ENCODE measurements around the gene ADORA1. TPM values are rescaled to one million over a fixed set of nuclear protein-coding genes. Genes with fewer than 3 reads are reported as not detected.

ADORA1 gene
- total RNA-seq, 1 donor from 2014 or later = not detected

DNA sequence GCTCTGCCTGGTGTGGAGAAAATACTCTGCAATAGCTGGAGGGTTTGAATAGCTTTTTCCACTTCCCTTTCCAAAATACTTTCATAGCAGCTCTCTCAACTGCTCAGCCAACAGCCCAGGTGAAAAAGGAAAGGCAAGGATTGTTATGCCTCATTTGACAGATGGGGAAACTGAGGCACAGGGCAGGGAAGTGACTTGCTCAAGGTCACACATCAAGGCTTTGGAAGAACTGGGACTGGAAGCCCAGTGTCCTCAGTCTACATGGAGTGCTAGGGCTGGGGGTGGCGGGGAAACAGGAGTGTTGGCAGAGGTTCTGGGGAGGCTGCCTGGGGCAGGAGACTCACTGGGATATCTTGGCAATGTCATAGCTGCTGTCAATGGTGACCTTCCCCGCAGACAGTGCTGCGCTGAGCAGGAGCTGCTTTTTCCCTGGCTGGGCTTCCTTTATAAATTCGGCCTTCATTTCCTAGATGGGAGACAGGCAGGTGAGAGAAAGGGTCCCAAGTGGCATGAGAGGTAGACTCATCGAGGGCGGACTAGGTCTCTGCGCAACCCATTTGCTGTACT lies 54.9 kb downstream of the ADORA1 start:
- no peak for DNase-seq (ENCODE audit: low spot score)
- Mint-ChIP-seq H3K9me3 (no peaks in the 10 kb centered on the region), H3K4me1 (ENCODE audit: low read depth) (no peaks in the 10 kb centered on the region), H3K4me3 (ENCODE audit: low read depth) (no peak overlapping the region), H3K27me3 (ENCODE audit: low read depth) (peaks cover 6% of the 10 kb centered on the region), H3K36me3 (ENCODE audit: low read depth) (no peaks in the 10 kb centered on the region), H3K27ac (no peak overlapping the region)
- intact Hi-C loops (cut with micrococcal nuclease) = no loop called here

DNA sequence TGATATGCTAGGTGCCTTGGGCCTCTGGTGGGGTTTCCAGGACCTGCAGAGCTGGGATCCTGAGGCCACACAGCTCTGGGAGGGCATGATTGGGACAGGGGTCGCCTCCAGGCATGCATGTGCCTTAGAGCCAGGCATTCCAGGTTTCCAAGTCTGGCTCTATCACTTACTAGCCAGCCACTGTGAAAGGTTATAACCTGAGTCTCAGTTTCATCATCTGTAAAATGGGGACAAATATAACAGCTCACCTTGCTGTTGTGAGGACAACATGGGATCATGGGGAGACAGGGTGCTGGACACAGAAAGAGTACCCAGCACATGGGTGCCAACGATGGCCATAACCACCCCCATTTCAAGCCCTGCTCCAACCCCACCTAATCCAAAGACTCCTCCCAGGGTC lies 56.3 kb downstream of the ADORA1 start:
- no peak for DNase-seq (ENCODE audit: low spot score)
- H3K27me3 Mint-ChIP-seq (ENCODE audit: low read depth) = peaks cover 13% of the 10 kb centered on the region
- no peak overlapping the region for H3K4me3 Mint-ChIP-seq (ENCODE audit: low read depth)
- no peaks in the 10 kb centered on the region for H3K36me3 Mint-ChIP-seq (ENCODE audit: low read depth)
- no peak overlapping the region for H3K27ac Mint-ChIP-seq
- no peaks in the 10 kb centered on the region for H3K4me1 Mint-ChIP-seq (ENCODE audit: low read depth)
- intact Hi-C loops (cut with micrococcal nuclease) = no loop called here
- H3K9me3 Mint-ChIP-seq = no peaks in the 10 kb centered on the region

DNA sequence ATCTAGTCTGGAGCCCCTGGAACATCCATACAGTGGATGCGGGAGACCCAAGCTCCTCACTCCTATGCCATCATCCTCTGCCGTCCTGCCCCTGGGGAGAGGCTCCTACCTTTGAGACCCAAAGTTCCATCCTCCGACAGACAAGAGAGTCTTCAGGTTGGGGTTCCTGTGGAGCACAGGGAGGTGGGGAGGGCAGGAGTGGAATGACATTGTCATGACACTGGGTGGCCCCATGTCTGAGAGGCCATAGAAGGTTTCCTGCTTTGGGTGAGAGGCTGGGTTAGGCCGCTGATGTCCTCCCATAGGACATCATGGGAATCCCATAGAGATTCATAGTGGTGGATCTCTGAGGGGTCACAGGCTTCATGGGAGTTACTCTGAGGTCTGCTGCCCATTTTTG lies 56.9 kb downstream of the ADORA1 start:
- H3K4me1 Mint-ChIP-seq (ENCODE audit: low read depth) = no peaks in the 10 kb centered on the region
- no peaks in the 10 kb centered on the region for H3K36me3 Mint-ChIP-seq (ENCODE audit: low read depth)
- intact Hi-C loops (cut with micrococcal nuclease) = no loop called here
- H3K27me3 Mint-ChIP-seq (ENCODE audit: low read depth) = peaks cover 14% of the 10 kb centered on the region
- DNase-seq (ENCODE audit: low spot score) = no peak
- H3K4me3 Mint-ChIP-seq (ENCODE audit: low read depth) = no peak overlapping the region
- H3K27ac Mint-ChIP-seq = no peak overlapping the region
- H3K9me3 Mint-ChIP-seq = no peaks in the 10 kb centered on the region

DNA sequence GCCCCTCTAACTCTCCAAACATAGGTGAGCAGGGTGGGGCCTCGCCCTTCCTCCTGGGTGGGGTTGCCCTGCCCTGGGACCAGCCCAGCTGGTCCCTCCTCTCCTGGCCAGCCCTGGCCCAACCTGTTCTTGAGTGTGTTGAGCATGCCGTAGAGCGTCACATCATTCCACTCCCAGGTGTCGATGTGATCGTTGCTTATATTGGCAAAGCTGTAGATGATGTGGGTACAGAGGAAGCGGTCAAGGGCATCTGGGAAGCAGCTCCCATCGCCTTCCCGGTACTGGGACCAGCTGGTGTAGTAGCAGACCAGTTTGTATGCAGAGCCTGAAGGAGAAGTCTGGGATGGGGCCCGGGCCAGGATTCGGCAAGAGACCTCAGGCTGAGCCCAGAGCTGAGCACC lies 57.5 kb downstream of the ADORA1 start:
- Mint-ChIP-seq H3K36me3 (ENCODE audit: low read depth) (no peaks in the 10 kb centered on the region), H3K27ac (no peak overlapping the region), H3K27me3 (ENCODE audit: low read depth) (peaks cover 17% of the 10 kb centered on the region), H3K4me3 (ENCODE audit: low read depth) (no peak overlapping the region), H3K4me1 (ENCODE audit: low read depth) (no peaks in the 10 kb centered on the region), H3K9me3 (no peaks in the 10 kb centered on the region)
- DNase-seq (ENCODE audit: low spot score) = no peak
- intact Hi-C loops (cut with micrococcal nuclease) = no loop called here

DNA sequence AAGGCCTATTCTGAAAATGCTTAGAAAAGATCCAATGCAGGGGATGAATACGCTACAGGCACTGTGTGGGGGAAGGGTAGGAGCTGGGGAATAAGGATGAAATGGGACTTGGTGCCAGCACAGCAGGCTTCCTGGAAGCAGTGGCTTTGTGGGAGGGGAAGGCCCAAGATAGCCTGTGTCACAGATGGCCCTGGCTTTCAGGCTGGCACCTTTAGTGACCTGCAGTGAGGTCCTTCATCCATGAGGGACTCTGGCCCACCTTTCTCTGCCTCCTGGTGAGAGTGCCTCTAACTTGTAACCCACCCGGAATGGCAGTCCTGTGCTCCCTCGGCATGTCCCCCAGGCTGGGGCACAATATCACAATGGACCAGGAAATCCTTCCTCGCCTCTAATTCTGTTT lies 58.1 kb downstream of the ADORA1 start:
- intact Hi-C loops (cut with micrococcal nuclease) = no loop called here
- Mint-ChIP-seq H3K4me1 (ENCODE audit: low read depth) (no peaks in the 10 kb centered on the region), H3K27ac (no peak overlapping the region), H3K9me3 (no peaks in the 10 kb centered on the region), H3K27me3 (ENCODE audit: low read depth) (peaks cover 19% of the 10 kb centered on the region), H3K36me3 (ENCODE audit: low read depth) (no peaks in the 10 kb centered on the region), H3K4me3 (ENCODE audit: low read depth) (no peak overlapping the region)
- DNase-seq (ENCODE audit: low spot score) = no peak

DNA sequence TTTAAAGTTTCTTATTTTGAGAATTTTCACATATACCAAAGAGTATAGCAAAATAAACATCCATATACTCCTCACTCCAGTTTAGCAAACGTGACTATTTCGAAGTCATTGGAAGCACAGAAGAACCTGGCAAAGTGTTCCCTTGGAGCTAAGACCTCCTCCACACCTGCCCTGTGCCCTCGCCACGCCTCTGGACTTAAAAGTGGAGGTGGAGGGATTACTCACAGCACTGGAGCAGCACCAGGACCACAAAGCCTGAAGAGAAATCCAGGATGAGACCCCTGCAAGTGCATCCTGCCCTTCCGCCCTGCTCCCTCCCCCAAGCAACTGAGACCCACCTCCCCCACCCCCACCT lies 58.5 kb downstream of the ADORA1 start:
- H3K27ac Mint-ChIP-seq = no peak overlapping the region
- H3K4me3 Mint-ChIP-seq (ENCODE audit: low read depth) = no peak overlapping the region
- H3K27me3 Mint-ChIP-seq (ENCODE audit: low read depth) = peaks cover 19% of the 10 kb centered on the region
- no peak for DNase-seq (ENCODE audit: low spot score)
- no peaks in the 10 kb centered on the region for H3K36me3 Mint-ChIP-seq (ENCODE audit: low read depth)
- intact Hi-C loops (cut with micrococcal nuclease) = no loop called here
- H3K9me3 Mint-ChIP-seq = no peaks in the 10 kb centered on the region
- no peaks in the 10 kb centered on the region for H3K4me1 Mint-ChIP-seq (ENCODE audit: low read depth)

DNA sequence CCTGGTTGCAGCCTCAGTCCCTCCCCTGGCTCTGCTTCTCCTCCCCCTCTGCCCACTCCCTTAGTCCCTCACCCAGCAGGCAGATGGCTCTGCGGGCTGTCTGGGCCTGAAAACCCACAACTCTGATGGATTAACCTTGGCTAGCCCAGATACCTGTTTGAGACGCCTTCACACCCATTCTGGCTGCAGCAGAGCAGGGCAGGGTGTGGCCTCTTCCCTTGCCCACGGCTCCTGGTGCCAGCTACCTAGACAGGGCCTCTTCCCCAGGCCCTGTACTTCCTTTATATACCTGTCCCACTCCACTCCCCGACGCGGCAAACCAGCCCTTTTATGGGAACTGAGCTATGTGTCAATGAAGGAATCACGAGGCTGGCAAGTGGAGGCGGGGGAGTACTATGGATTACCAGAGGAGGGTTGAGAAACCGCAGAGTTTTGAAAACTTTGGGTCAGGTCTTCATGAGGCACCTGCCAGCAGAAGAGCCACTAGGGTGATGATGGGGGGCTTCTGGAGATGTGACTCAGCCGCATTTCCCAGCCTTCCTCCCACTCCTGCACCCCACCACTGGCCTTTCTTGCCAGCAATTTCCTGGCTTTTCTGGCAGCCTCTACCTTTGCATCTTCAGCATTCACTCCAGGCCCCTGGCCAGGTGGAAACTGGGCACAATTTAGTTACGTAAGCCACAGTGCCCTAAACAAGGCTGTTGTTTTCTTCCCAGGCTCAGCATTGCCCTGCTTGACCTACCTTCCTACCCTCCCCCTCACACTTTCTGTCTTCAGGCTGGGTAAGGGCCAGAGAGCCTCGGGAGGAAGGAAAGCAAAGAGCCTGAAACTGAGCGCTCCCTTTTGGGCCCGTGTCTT lies 59.1 kb downstream of the ADORA1 start, which contains the start of gene CHI3L1:
Gene CHI3L1, minus strand, starts transcription at position 259 of the 858 bp plus-strand sequence. Its CDS starts 81 bp downstream, at position 178.
- no peaks in the 10 kb centered on the region for H3K9me3 Mint-ChIP-seq
- H3K4me1 Mint-ChIP-seq (ENCODE audit: low read depth) = no peaks in the 10 kb centered on the region
- no peak for DNase-seq (ENCODE audit: low spot score)
- intact Hi-C loops (cut with micrococcal nuclease) = no loop called here
- H3K4me3 Mint-ChIP-seq (ENCODE audit: low read depth) = no peak within 1 kb of the TSS
- H3K27ac Mint-ChIP-seq = no peak within 1 kb of the TSS
- H3K36me3 Mint-ChIP-seq (ENCODE audit: low read depth) = no peaks in the 10 kb centered on the region
- H3K27me3 Mint-ChIP-seq (ENCODE audit: low read depth) = peaks cover 22% of the 10 kb centered on the region

DNA sequence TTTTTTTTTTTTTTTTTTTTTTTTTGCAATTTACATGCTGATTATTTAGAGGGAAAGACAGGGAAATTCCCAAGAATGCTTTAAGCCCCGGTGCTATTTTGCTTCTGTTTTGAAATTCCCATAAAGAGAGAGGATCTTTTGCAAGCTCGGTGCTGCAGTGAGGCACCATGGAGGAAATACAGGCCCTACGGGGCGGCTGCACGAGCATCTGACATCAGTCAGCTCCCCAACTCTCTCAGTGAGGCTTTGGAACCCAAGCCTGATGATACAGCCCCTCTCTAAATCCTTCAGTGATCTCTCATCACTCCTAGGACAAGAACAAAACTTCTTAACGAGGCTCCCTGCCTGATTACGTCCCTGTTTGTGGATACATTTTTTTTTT lies 59.8 kb downstream of the ADORA1 start:
- no peak overlapping the region for H3K27ac Mint-ChIP-seq
- H3K27me3 Mint-ChIP-seq (ENCODE audit: low read depth) = peaks cover 22% of the 10 kb centered on the region
- H3K9me3 Mint-ChIP-seq = no peaks in the 10 kb centered on the region
- no peaks in the 10 kb centered on the region for H3K36me3 Mint-ChIP-seq (ENCODE audit: low read depth)
- no peaks in the 10 kb centered on the region for H3K4me1 Mint-ChIP-seq (ENCODE audit: low read depth)
- intact Hi-C loops (cut with micrococcal nuclease) = no loop called here
- no peak for DNase-seq (ENCODE audit: low spot score)
- no peak overlapping the region for H3K4me3 Mint-ChIP-seq (ENCODE audit: low read depth)

DNA sequence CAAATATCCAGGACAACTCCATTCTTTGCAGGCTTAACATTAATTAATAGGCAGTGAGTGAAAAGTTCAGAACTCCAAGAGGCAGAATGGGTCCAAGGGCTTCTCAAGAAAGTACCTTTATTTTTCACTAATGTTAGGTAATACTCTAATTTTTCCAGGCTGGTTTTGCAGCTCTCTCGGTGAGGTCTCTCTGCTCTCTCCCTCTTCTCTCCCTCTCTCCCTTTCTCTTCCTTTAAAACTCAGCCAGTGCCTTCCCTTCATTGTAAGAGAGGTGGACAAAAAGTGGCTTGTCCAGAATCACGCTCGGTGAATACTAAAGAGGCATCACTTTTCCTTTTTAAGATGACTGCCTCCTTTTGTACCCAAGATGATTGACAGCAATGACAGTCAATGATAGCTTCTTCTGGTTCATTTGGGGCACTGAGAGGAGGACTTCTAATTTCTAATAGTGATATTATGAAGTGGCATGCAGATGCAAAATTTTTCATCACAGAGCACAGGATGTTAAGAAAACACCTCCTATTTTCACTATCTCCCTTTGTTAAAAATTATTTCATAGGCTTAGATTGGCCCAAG lies 60.3 kb downstream of the ADORA1 start:
- Mint-ChIP-seq H3K4me1 (ENCODE audit: low read depth) (no peaks in the 10 kb centered on the region), H3K4me3 (ENCODE audit: low read depth) (no peak overlapping the region), H3K9me3 (no peaks in the 10 kb centered on the region), H3K36me3 (ENCODE audit: low read depth) (no peaks in the 10 kb centered on the region), H3K27ac (no peak overlapping the region), H3K27me3 (ENCODE audit: low read depth) (peaks cover 22% of the 10 kb centered on the region)
- intact Hi-C loops (cut with micrococcal nuclease) = no loop called here
- no peak for DNase-seq (ENCODE audit: low spot score)

DNA sequence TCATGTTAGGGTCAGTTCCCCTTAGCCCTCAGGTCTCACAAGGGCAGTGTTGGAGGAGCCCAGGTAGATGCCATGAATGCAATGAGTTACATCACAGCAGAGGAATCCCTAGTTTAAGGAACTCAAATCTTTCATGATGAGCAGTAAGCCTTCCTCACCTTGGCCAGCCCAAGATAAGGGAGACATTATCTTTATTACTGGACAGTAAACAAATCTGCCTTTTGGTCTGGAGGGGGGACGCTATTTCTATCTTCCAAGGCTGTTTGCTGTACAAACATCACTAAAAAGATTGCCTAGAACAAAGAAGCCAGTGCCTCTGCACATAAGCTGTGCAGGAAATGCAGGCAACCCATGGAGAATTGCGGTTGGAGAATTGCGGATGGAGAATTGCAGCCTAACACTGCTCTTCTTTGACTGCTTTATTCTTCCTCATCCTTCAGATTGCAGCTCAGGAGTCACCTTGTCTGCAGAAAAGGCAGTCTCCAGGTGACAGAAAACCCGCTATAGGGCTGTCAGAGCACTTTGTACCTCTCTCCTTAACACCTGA lies 61.2 kb downstream of the ADORA1 start:
- intact Hi-C loops (cut with micrococcal nuclease) = no loop called here
- no peak for DNase-seq (ENCODE audit: low spot score)
- H3K27ac Mint-ChIP-seq = no peak overlapping the region
- no peak overlapping the region for H3K4me3 Mint-ChIP-seq (ENCODE audit: low read depth)
- H3K36me3 Mint-ChIP-seq (ENCODE audit: low read depth) = no peaks in the 10 kb centered on the region
- no peaks in the 10 kb centered on the region for H3K4me1 Mint-ChIP-seq (ENCODE audit: low read depth)
- no peaks in the 10 kb centered on the region for H3K9me3 Mint-ChIP-seq
- H3K27me3 Mint-ChIP-seq (ENCODE audit: low read depth) = peaks cover 22% of the 10 kb centered on the region

DNA sequence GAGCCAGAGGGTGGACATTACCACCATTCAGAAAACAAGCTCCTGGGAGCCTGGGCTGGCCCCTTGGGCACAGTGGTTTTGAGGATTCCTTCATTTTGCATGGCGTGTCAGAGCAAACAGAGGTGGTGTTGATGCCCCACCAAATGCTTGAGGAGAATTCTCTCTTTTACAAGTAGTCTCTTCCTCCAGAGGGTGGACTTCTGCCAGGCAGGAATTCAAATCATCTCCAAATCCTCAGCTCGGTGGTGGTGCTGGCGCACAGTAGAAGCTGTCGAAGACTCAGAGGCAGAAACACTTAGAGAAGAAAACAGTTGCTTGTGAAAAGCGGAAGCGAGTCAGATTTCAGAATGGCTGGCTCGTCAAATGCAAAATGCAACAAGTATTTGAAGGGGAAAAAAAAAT lies 62.4 kb downstream of the ADORA1 start:
- intact Hi-C loops (cut with micrococcal nuclease) = no loop called here
- Mint-ChIP-seq H3K4me1 (ENCODE audit: low read depth) (no peaks in the 10 kb centered on the region), H3K4me3 (ENCODE audit: low read depth) (no peak overlapping the region), H3K27ac (no peak overlapping the region), H3K27me3 (ENCODE audit: low read depth) (peaks cover 22% of the 10 kb centered on the region), H3K9me3 (no peaks in the 10 kb centered on the region), H3K36me3 (ENCODE audit: low read depth) (no peaks in the 10 kb centered on the region)
- DNase-seq (ENCODE audit: low spot score) = no peak

DNA sequence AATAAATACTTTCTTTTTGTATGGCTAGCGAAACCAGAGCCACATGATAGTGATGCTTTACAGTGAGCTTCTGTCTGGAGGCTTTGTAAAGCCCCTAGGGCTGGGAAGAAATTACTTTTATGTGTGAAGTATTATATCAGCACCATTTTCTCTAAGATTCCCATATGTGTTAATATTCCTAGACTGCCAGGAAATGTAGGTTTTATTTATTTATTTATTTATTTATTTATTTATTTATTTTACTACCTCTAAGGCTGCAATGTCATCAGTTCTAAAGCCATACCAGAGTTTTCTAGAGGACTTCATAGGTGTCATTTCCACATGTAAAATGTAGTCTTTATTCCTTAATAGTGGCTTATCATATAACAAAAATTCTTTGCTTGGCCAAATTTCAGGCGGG lies 63.4 kb downstream of the ADORA1 start:
- Mint-ChIP-seq H3K9me3 (no peaks in the 10 kb centered on the region), H3K4me3 (ENCODE audit: low read depth) (no peak overlapping the region), H3K36me3 (ENCODE audit: low read depth) (no peaks in the 10 kb centered on the region), H3K4me1 (ENCODE audit: low read depth) (no peaks in the 10 kb centered on the region), H3K27me3 (ENCODE audit: low read depth) (peaks cover 22% of the 10 kb centered on the region), H3K27ac (no peak overlapping the region)
- DNase-seq (ENCODE audit: low spot score) = no peak
- intact Hi-C loops (cut with micrococcal nuclease) = no loop called here

DNA sequence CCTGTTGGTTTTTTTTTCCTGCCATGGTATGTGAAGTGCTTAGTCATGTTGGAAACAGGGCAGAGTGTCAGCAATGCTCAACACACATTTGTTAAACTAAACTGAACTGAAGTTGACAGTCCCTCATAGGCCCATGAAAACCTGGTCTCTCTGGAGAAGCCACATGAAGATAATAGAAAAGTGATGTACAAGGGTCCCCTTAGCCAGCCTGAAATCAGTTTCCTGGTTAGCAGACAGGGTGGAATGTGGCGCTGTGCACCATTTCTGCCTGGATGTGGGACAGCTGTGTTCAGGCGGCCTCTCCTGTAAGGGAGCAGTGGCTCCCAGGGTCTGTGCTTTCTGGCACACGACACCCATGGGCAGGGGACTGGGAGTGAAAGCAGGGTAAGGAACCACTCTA lies 68.8 kb downstream of the ADORA1 start:
- H3K9me3 Mint-ChIP-seq = no peaks in the 10 kb centered on the region
- no peak overlapping the region for H3K4me3 Mint-ChIP-seq (ENCODE audit: low read depth)
- no peaks in the 10 kb centered on the region for H3K4me1 Mint-ChIP-seq (ENCODE audit: low read depth)
- intact Hi-C loops (cut with micrococcal nuclease) = no loop called here
- H3K27ac Mint-ChIP-seq = no peak overlapping the region
- H3K27me3 Mint-ChIP-seq (ENCODE audit: low read depth) = peaks cover 15% of the 10 kb centered on the region
- no peaks in the 10 kb centered on the region for H3K36me3 Mint-ChIP-seq (ENCODE audit: low read depth)
- no peak for DNase-seq (ENCODE audit: low spot score)

Data from activated T-helper 2 cell treated with anti-CD3 and anti-CD28 coated beads, Interferon-gamma antibody, Interleukin-2, Interleukin-4, amounts not matched to agents 10 μg/mL and 5 μg/mL and 100 μg/mL, durations not matched to agents 14 hours and 24 hours and 36 hours (primary cell).